Measurements from ENCODE around the gene TRPV6.
A peak's percentile ranks its signal among the peaks of the same experiment; 100 is the strongest.

Gene TRPV6

GRCh38 chr7:142855756-142856564 is 29.6 kb downstream of the TRPV6 start:
- peak overlapping the region; percentile 44 for H3K4me3 ChIP-seq (ENCODE audit: low read length)
- no peak for TF ChIP-seq CTCF (IDR thresholded peaks at IDR 0.05; ENCODE audit: insufficient read depth, low read depth, low read length, missing control alignments)
- DNase-seq (ENCODE audit: low read depth), result peak; percentile 22

GRCh38 chr7:142855114-142855743 is 30.3 kb downstream of the TRPV6 start:
- peak; percentile 4 for TF ChIP-seq CTCF (IDR thresholded peaks at IDR 0.05; ENCODE audit: insufficient read depth, low read depth, low read length, missing control alignments)
- H3K4me3 ChIP-seq (ENCODE audit: low read length), result peak overlapping the region; percentile 44
- no peak for DNase-seq (ENCODE audit: low read depth)

- no peak for TF ChIP-seq CTCF (IDR thresholded peaks at IDR 0.05; ENCODE audit: insufficient read depth, low read depth, low read length, missing control alignments)
- peak; percentile 51 for DNase-seq (ENCODE audit: low read depth)
- H3K4me3 ChIP-seq (ENCODE audit: low read length), result peak within 1 kb of the TSS; percentile 73
These were observed 31.0 kb downstream of the TRPV6 start, which contains the start of gene EPHB6 for GRCh38 chr7:142854372-142855113. EPHB6 (plus strand) TSS chr7:142855076; CDS start chr7:142863228, 8,152 bp downstream.

- DNase-seq (ENCODE audit: low read depth), result peak; percentile 66
- peak; percentile 80 for TF ChIP-seq CTCF (IDR thresholded peaks at IDR 0.05; ENCODE audit: insufficient read depth, low read depth, low read length, missing control alignments)
- peak overlapping the region; percentile 73 for H3K4me3 ChIP-seq (ENCODE audit: low read length)
These were observed 31.7 kb downstream of the TRPV6 start for GRCh38 chr7:142853739-142854371.

GRCh38 chr7:142851919-142852318 is 33.6 kb downstream of the TRPV6 start:
- TF ChIP-seq CTCF (IDR thresholded peaks at IDR 0.05; ENCODE audit: insufficient read depth, low read depth, low read length, missing control alignments), result no peak
- no peak overlapping the region for H3K4me3 ChIP-seq (ENCODE audit: low read length)
- DNase-seq (ENCODE audit: low read depth), result no peak

- TF ChIP-seq CTCF (IDR thresholded peaks at IDR 0.05; ENCODE audit: insufficient read depth, low read depth, low read length, missing control alignments), result no peak
- no peak overlapping the region for H3K4me3 ChIP-seq (ENCODE audit: low read length)
- DNase-seq (ENCODE audit: low read depth), result no peak
These were observed 34.3 kb downstream of the TRPV6 start for GRCh38 chr7:142851269-142851668.
